ENCODE data around the gene ZNF563.

The ZNF563 gene

GRCh38 chr19:12353375-12353774 is 19.9 kb upstream of the ZNF563 start:
- TF ChIP-seq ZFX (IDR thresholded peaks at IDR 0.05) = no peak
- TF ChIP-seq, protein P1, sequence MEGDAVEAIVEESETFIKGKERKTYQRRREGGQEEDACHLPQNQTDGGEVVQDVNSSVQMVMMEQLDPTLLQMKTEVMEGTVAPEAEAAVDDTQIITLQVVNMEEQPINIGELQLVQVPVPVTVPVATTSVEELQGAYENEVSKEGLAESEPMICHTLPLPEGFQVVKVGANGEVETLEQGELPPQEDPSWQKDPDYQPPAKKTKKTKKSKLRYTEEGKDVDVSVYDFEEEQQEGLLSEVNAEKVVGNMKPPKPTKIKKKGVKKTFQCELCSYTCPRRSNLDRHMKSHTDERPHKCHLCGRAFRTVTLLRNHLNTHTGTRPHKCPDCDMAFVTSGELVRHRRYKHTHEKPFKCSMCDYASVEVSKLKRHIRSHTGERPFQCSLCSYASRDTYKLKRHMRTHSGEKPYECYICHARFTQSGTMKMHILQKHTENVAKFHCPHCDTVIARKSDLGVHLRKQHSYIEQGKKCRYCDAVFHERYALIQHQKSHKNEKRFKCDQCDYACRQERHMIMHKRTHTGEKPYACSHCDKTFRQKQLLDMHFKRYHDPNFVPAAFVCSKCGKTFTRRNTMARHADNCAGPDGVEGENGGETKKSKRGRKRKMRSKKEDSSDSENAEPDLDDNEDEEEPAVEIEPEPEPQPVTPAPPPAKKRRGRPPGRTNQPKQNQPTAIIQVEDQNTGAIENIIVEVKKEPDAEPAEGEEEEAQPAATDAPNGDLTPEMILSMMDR (conservative IDR thresholded peaks at IDR 0.05) = no peak

DNA sequence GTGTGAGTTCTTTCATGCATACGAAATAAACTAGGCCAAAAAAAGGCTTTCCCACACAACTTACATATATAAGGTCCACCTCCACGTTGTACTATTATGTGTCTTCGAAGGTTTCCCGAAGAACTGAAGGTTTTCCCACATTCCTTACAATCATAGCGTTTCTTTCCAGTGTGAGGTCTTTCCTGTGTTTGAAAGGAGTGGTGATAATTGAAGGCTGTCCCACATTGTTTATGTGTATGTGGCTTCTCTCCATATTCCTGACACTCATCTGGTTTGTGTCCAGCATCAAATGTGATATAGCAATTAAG is 17.4 kb upstream of the ZNF563 start:
- no peak overlapping the region for H3K27ac ChIP-seq
- no peak for TF ChIP-seq ZFX (IDR thresholded peaks at IDR 0.05)
- TF ChIP-seq, protein P1 (conservative IDR thresholded peaks at IDR 0.05) = no peak

More at GRCh38 chr19:12353375-12353774, 19.9 kb upstream of the ZNF563 start:
- no peak overlapping the region for H3K27ac ChIP-seq

DNA sequence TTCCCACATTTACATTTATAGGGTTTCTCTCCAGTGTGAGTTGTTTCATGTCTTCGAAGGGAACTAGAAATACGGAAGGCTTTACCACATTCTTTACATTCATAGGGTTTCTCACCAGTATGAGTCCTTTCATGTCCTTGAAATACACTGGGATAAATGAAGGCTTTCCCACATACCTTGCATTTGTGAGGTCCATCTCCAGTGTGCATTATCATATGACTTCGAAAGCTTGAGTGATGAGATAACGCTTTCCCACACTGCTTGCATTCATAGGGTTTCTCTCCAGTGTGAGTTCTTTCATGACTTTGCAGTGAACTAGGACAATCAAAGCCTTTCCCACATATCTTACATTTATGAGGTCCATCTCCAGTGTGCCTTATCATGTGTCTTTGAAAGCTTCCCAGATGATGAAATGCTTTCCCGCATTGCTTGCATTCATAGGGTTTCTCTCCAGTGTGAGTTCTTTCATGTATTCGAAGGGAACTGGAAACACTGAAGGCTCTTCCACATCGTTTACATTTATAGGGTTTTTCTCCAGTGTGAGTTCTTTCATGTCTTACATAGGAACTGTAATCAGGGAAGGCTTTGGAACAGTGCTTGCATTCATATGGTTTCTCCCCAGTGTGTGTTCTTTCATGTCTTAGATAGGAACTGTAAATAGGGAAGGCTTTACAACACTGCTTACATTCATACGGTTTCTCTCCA is 16.9 kb upstream of the ZNF563 start:
- H3K27ac ChIP-seq = no peak overlapping the region
- TF ChIP-seq, protein P1 (conservative IDR thresholded peaks at IDR 0.05) = no peak
- no peak for TF ChIP-seq ZFX (IDR thresholded peaks at IDR 0.05)

GRCh38 chr19:12346896-12347295 is 13.5 kb upstream of the ZNF563 start:
- no peak overlapping the region for H3K27ac ChIP-seq
- no peak for TF ChIP-seq ZFX (IDR thresholded peaks at IDR 0.05)
- TF ChIP-seq, protein P1 (conservative IDR thresholded peaks at IDR 0.05) = peak; percentile 21

- no peak overlapping the region for H3K27ac ChIP-seq
- TF ChIP-seq ZFX (IDR thresholded peaks at IDR 0.05) = no peak
- TF ChIP-seq, protein P1 (conservative IDR thresholded peaks at IDR 0.05) = no peak
Measured at GRCh38 chr19:12345197-12345596, 11.8 kb upstream of the ZNF563 start.

GRCh38 chr19:12331211-12331941 is 2.1 kb downstream of the ZNF563 start:
- TF ChIP-seq, protein P1 (conservative IDR thresholded peaks at IDR 0.05) = no peak
- H3K27ac ChIP-seq = no peak overlapping the region

GRCh38 chr19:12330340-12330739 is 3.1 kb downstream of the ZNF563 start:
- no peak overlapping the region for H3K27ac ChIP-seq
- TF ChIP-seq, protein P1 (conservative IDR thresholded peaks at IDR 0.05) = no peak
- no peak for TF ChIP-seq ZFX (IDR thresholded peaks at IDR 0.05)

All from C4-2B (cell line).